Neutrophil (primary cell): Measurements from ENCODE around the gene IL31.
"Not testable (repeated sequence)": the region's sequence is repeated elsewhere in the genome, so short reads cannot be mapped to it uniquely, and the experiment has no call there.

Experiments
- H3K27ac ChIP-seq: fragments of 200-600 bp; sonication (generic); 2 replicates; pipeline ENCODE4 v1.5.1; 2016; ENCODE audit warnings: mild to moderate bottlenecking, moderate library complexity
- H3K27me3 ChIP-seq: fragments of 200-600 bp; sonication (generic); 2 replicates; pipeline ENCODE4 v1.6.0; 2016; ENCODE audit warnings: mild to moderate bottlenecking
- H3K36me3 ChIP-seq: fragments of 200-600 bp; sonication (generic); 2 replicates; pipeline ENCODE4 v1.5.1; 2017
- H3K4me1 ChIP-seq, 2 experiments: fragments of 200-600 bp in 1 of 2; sonication (generic) in 1 of 2; 1 replicate in 1 of 2; 2 replicates in 1 of 2; pipeline versions ENCODE4 v1.5.1 to v1.6.1; 2013 to 2016; ENCODE audit warnings: low read depth in 1 of 2, low read length in 1 of 2, mild to moderate bottlenecking in 1 of 2, moderate library complexity in 1 of 2; ENCODE audit not compliant: control insufficient read depth in 1 of 2, insufficient read depth in 1 of 2
- H3K4me3 ChIP-seq, 2 experiments: fragments of 200-600 bp in 1 of 2; sonication (generic) in 1 of 2; 1 replicate in 1 of 2; 2 replicates in 1 of 2; pipeline ENCODE4 v1.5.1; 2013 to 2016; ENCODE audit warnings: low read depth in 1 of 2, low read length in 1 of 2, mild to moderate bottlenecking in 1 of 2, moderate library complexity in 1 of 2
- H3K9me3 ChIP-seq: fragments of 200-600 bp; sonication (generic); 2 replicates; pipeline ENCODE4 v1.5.1; 2016
- CTCF ChIP-seq: fragments of 200-600 bp; sonication (generic); IDR thresholded peaks from 2 replicates; pipeline ENCODE4 v1.5.1; 2016; ENCODE audit warnings: antibody characterized with exemption

Gene IL31

GRCh38 chr12:122203301-122204166 is 29.5 kb upstream of the IL31 start, which contains the start of gene B3GNT4:
Gene B3GNT4 (plus strand): TSS chr12:122203709. CDS start chr12:122204619, 910 bp downstream.
- peaks cover 23% of the 10 kb centered on the region for H3K36me3 ChIP-seq
- H3K27me3 ChIP-seq: peaks cover 80% of the 10 kb centered on the region
- no peak for TF ChIP-seq CTCF
- no peaks in the 10 kb centered on the region for H3K9me3 ChIP-seq
- H3K4me3 ChIP-seq: peak within 1 kb of the TSS; percentile 55 to 64
- peaks cover 6 to 17% of the 10 kb centered on the region in 2 experiments for H3K4me1 ChIP-seq
- no peak within 1 kb of the TSS for H3K27ac ChIP-seq

GRCh38 chr12:122202811-122203210 is 28.8 kb upstream of the IL31 start:
- peak overlapping the region; percentile 55 to 64 for H3K4me3 ChIP-seq
- H3K27ac ChIP-seq, H3K9me3 ChIP-seq: not testable (repeated sequence)
- H3K27me3 ChIP-seq: peaks cover 86% of the 10 kb centered on the region
- H3K4me1 ChIP-seq: peaks cover 6 to 17% of the 10 kb centered on the region in 2 experiments
- peaks cover 16% of the 10 kb centered on the region for H3K36me3 ChIP-seq

GRCh38 chr12:122202017-122202416 is 28.0 kb upstream of the IL31 start:
- peaks cover 94% of the 10 kb centered on the region for H3K27me3 ChIP-seq
- no peak overlapping the region for H3K4me3 ChIP-seq
- no peak for TF ChIP-seq CTCF
- no peak overlapping the region for H3K27ac ChIP-seq
- peaks cover 6 to 17% of the 10 kb centered on the region in 2 experiments for H3K4me1 ChIP-seq
- H3K36me3 ChIP-seq: peaks cover 8% of the 10 kb centered on the region
- no peaks in the 10 kb centered on the region for H3K9me3 ChIP-seq

GRCh38 chr12:122201381-122201780 is 27.4 kb upstream of the IL31 start:
- Histone ChIP-seq H3K4me1 (peaks cover 6 to 17% of the 10 kb centered on the region in 2 experiments), H3K36me3 (peaks cover 2% of the 10 kb centered on the region), H3K27me3 (peaks cover 94% of the 10 kb centered on the region), H3K9me3 (no peaks in the 10 kb centered on the region), H3K4me3 (no peak overlapping the region), H3K27ac (no peak overlapping the region)
- no peak for TF ChIP-seq CTCF

- Histone ChIP-seq H3K4me3 (no peak overlapping the region), H3K27ac (no peak overlapping the region), H3K4me1 (peaks cover 6 to 17% of the 10 kb centered on the region in 2 experiments), H3K27me3 (peaks cover 87% of the 10 kb centered on the region), H3K36me3 (no peaks in the 10 kb centered on the region), H3K9me3 (no peaks in the 10 kb centered on the region)
- no peak for TF ChIP-seq CTCF
These were observed 26.6 kb upstream of the IL31 start for GRCh38 chr12:122200541-122201175.
